ENCODE results near the gene ATG4A. TPM values are rescaled to one million over a fixed set of nuclear protein-coding genes. Genes with fewer than 3 reads are reported as not detected.

ATG4A gene
- total RNA-seq, 6 experiments from 2014 or later = 11.7 to 16.4 (median 12.1) TPM

DNA sequence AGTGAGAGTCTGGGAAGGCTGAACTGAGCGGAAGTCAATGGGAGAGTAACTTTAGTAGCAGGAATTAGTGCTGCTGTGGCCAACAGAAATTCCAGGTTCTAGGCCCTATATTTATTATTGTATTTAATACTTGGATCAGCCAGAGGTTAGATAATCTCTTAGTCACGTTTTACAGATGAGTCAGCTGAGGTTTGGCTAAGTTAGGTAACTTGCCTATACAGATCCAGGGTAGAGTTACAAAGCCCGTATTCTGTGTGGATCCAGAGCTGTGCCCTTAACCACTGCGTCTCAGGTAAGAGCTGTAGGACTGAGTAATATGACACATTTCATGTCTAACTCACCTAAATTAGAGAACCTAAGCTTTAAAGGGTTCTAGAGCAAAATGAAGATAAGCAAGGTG lies 20.7 kb upstream of the ATG4A start:
- 51% methylated on average over 3 of the region's 4 CpGs for WGBS (ENCODE audit: insufficient coverage, low coverage, low lambda C conversion rate, missing lambda C conversion rate)
- TF ChIP-seq POLR2A (IDR thresholded peaks at IDR 0.05) = no peak
- TF ChIP-seq, protein P1, sequence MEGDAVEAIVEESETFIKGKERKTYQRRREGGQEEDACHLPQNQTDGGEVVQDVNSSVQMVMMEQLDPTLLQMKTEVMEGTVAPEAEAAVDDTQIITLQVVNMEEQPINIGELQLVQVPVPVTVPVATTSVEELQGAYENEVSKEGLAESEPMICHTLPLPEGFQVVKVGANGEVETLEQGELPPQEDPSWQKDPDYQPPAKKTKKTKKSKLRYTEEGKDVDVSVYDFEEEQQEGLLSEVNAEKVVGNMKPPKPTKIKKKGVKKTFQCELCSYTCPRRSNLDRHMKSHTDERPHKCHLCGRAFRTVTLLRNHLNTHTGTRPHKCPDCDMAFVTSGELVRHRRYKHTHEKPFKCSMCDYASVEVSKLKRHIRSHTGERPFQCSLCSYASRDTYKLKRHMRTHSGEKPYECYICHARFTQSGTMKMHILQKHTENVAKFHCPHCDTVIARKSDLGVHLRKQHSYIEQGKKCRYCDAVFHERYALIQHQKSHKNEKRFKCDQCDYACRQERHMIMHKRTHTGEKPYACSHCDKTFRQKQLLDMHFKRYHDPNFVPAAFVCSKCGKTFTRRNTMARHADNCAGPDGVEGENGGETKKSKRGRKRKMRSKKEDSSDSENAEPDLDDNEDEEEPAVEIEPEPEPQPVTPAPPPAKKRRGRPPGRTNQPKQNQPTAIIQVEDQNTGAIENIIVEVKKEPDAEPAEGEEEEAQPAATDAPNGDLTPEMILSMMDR (IDR thresholded peaks at IDR 0.05) = no peak
- no peak for DNase-seq
- no peaks in the 10 kb centered on the region for H3K36me3 ChIP-seq
- H3K27me3 ChIP-seq = no peaks in the 10 kb centered on the region
- H3K4me1 ChIP-seq = no peaks in the 10 kb centered on the region
- intact Hi-C loops (cut with DNase I) = no loop called here
- no peak for ATAC-seq
- H3K4me3 ChIP-seq = no peak overlapping the region
- no peaks in the 10 kb centered on the region for H3K9me3 ChIP-seq
- no peak overlapping the region for H3K27ac ChIP-seq

DNA sequence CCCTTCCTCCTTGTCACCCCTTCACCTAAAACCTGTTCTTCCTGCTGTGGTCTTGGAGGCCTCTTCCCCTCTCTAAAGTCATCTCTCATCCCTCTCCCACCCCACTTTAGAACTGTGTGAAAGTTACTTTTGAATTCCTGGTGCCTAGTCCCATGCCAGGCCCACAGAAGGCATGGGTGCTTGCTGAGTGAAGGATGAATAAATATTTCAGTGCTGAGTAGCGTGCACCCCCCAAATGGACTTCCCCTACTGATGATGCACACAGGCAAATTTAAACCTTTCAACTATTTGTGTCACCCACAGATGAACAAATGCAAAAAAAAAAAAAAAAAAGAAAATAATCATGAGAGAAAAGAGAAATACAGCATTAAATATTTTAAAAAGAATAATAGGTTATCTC lies 20.0 kb upstream of the ATG4A start:
- H3K36me3 ChIP-seq = no peaks in the 10 kb centered on the region
- no peak overlapping the region for H3K4me3 ChIP-seq
- DNase-seq (no peak), ATAC-seq (no peak)
- no peaks in the 10 kb centered on the region for H3K27me3 ChIP-seq
- no peak for TF ChIP-seq POLR2A (IDR thresholded peaks at IDR 0.05)
- TF ChIP-seq, protein P1 (IDR thresholded peaks at IDR 0.05) = no peak
- no peaks in the 10 kb centered on the region for H3K9me3 ChIP-seq
- H3K27ac ChIP-seq = no peak overlapping the region
- WGBS (ENCODE audit: insufficient coverage, low coverage, low lambda C conversion rate, missing lambda C conversion rate) = 89% methylated on average over 1 of the region's 1 CpG
- intact Hi-C loops (cut with DNase I) = no loop called here
- no peaks in the 10 kb centered on the region for H3K4me1 ChIP-seq

DNA sequence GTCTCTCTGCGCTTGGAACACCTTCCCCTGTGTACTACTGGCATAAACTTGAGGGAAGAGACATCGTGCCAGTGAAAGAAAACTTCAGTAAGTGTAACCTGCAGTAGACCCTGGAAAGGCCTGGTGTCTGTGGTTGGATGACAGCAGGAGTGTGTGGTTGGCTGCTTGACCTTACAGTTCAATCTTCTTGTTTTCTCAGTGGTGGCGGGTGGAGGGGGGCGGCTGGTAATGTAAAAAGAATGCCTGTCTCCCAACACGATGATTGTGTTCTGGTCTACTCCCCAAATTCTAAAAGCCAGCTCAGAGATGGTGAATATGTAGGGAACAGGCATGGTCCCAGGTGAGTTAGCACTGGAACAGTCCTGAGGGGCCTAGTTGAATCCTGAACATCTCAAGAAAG lies 18.8 kb upstream of the ATG4A start:
- Histone ChIP-seq H3K4me1 (no peaks in the 10 kb centered on the region), H3K36me3 (no peaks in the 10 kb centered on the region), H3K27me3 (no peaks in the 10 kb centered on the region), H3K4me3 (no peak overlapping the region), H3K27ac (no peak overlapping the region), H3K9me3 (no peaks in the 10 kb centered on the region)
- ATAC-seq (no peak), DNase-seq (no peak)
- 62% methylated on average over 5 of the region's 5 CpGs for WGBS (ENCODE audit: insufficient coverage, low coverage, low lambda C conversion rate, missing lambda C conversion rate)
- TF ChIP-seq, protein P1 (IDR thresholded peaks at IDR 0.05) = no peak
- TF ChIP-seq POLR2A (IDR thresholded peaks at IDR 0.05) = no peak
- intact Hi-C loops (cut with DNase I) = no loop called here

DNA sequence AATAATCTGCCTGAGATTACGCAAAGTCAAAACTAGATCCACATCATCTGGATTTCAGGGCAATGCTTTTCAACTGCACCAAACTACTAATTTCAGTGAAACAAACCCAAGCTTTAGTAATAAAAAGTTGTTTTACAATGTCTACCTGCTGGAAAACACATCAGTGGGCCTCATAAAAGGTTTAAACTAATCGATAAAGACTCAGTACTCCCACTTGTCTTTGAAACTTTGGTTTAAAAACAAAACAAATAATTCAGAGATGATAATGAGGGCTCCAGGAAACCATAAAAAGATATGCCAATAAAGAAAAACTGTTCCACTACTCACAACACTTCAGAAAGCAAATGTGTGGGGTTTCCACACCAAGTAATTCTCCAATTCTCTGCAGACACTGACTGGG lies 10.5 kb upstream of the ATG4A start:
- intact Hi-C loops (cut with DNase I) = no loop called here
- no peaks in the 10 kb centered on the region for H3K9me3 ChIP-seq
- no peak overlapping the region for H3K4me3 ChIP-seq
- DNase-seq = no peak
- no peak overlapping the region for H3K27ac ChIP-seq
- H3K4me1 ChIP-seq = no peaks in the 10 kb centered on the region
- ATAC-seq = no peak
- H3K27me3 ChIP-seq = no peaks in the 10 kb centered on the region
- whole genome bisulfite sequencing (ENCODE audit: insufficient coverage, low coverage, low lambda C conversion rate, missing lambda C conversion rate) = 79% methylated on average over 2 of the region's 2 CpGs
- H3K36me3 ChIP-seq = peaks cover 0 to 1% (median 0%) of the 10 kb centered on the region in 4 donors
- TF ChIP-seq, protein P1 (IDR thresholded peaks at IDR 0.05) = no peak
- TF ChIP-seq POLR2A (IDR thresholded peaks at IDR 0.05) = no peak

DNA sequence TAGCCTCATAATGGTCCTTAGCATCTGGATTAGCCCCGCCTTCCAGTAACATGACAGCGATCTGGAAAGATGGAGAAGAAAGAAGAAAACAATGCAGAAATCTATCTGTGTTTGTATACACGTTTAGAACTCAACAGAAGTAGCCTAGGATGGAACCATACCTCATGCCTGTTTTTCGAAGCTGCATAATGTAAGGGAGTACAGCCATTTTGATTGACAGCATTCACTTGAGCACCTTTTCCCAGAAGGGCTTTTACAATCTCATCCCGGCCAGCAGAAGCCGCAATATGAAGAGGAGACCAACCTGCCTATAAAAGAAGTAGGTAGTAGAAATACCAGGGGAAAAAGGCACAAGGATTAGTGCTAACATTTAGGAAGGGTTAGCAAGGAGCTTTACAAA lies 3.8 kb upstream of the ATG4A start:
- peaks cover 0 to 18% (median 0%) of the 10 kb centered on the region in 4 donors for H3K36me3 ChIP-seq
- no peaks in the 10 kb centered on the region for H3K27me3 ChIP-seq
- no peak for TF ChIP-seq POLR2A (IDR thresholded peaks at IDR 0.05)
- TF ChIP-seq, protein P1 (IDR thresholded peaks at IDR 0.05) = no peak
- no peaks in the 10 kb centered on the region for H3K4me1 ChIP-seq
- no peaks in the 10 kb centered on the region for H3K9me3 ChIP-seq
- DNase-seq (no peak), ATAC-seq (no peak)
- intact Hi-C loops (cut with DNase I) = no loop called here
- WGBS (ENCODE audit: insufficient coverage, low coverage, low lambda C conversion rate, missing lambda C conversion rate) = 69% methylated on average over 6 of the region's 6 CpGs
- no peak overlapping the region for H3K4me3 ChIP-seq
- H3K27ac ChIP-seq = no peak overlapping the region

Measured in right lobe of liver (tissue), 6 donors.